SIG-M5 treated with dmso at 0.1 percent for 504 hours (cell line): ENCODE results near the gene TMOD3.
A peak's percentile ranks its signal among the peaks of the same experiment; 100 is the strongest.
"Not testable (repeated sequence)": the region's sequence is repeated elsewhere in the genome, so short reads cannot be mapped to it uniquely, and the experiment has no call there.

Source experiments
- DNase-seq: peaks from one replicate; lab custom pipeline; 2025; ENCODE audit not compliant: unreplicated experiment; lab: John Stamatoyannopoulos, UW

The TMOD3 gene

GRCh38 chr15:51829376-51830275 is at the start of gene TMOD3:
TMOD3 (plus strand) TSS chr15:51829653; CDS start chr15:51862885, 33,232 bp downstream.
- DNase-seq = peak; percentile 80

GRCh38 chr15:51780636-51781035 is 48.8 kb upstream of the TMOD3 start:
- no peak for DNase-seq

- DNase-seq = no peak
These were observed 47.9 kb upstream of the TMOD3 start for GRCh38 chr15:51781506-51781905.

GRCh38 chr15:51782357-51782896 is 47.0 kb upstream of the TMOD3 start:
- DNase-seq = no peak

- DNase-seq = no peak
These were observed 45.5 kb upstream of the TMOD3 start for GRCh38 chr15:51783967-51784366.

- DNase-seq = peak; percentile 23
These were observed 42.3 kb upstream of the TMOD3 start for GRCh38 chr15:51787130-51787529.

- DNase-seq = not testable (repeated sequence)
These were observed 37.0 kb upstream of the TMOD3 start for GRCh38 chr15:51792474-51792873.

- DNase-seq = no peak
These were observed 35.7 kb upstream of the TMOD3 start for GRCh38 chr15:51793521-51794305.

GRCh38 chr15:51796847-51797401 is 32.5 kb upstream of the TMOD3 start:
- DNase-seq = peak; percentile 27

- no peak for DNase-seq
These were observed 31.2 kb upstream of the TMOD3 start for GRCh38 chr15:51798281-51798680.

GRCh38 chr15:51799282-51800252 is 29.9 kb upstream of the TMOD3 start:
- no peak for DNase-seq

- no peak for DNase-seq
These were observed 28.0 kb upstream of the TMOD3 start for GRCh38 chr15:51801391-51801835.

GRCh38 chr15:51802593-51802992 is 26.9 kb upstream of the TMOD3 start:
- DNase-seq = no peak

- DNase-seq = no peak
These were observed 25.5 kb upstream of the TMOD3 start for GRCh38 chr15:51803965-51804364.

GRCh38 chr15:51806123-51806522 is 23.3 kb upstream of the TMOD3 start:
- no peak for DNase-seq

- no peak for DNase-seq
These were observed 20.0 kb upstream of the TMOD3 start for GRCh38 chr15:51809457-51809856.

GRCh38 chr15:51812598-51812997 is 16.9 kb upstream of the TMOD3 start:
- DNase-seq = no peak

GRCh38 chr15:51814606-51815005 is 14.8 kb upstream of the TMOD3 start:
- peak; percentile 55 for DNase-seq

- no peak for DNase-seq
These were observed 12.8 kb upstream of the TMOD3 start for GRCh38 chr15:51816611-51817010.

GRCh38 chr15:51818150-51818549 is 11.3 kb upstream of the TMOD3 start:
- no peak for DNase-seq
